Peyer's patch (tissue), 4 donors: Measurements from ENCODE around the gene NT5DC4.
A peak's percentile ranks its signal among the peaks of the same experiment; 100 is the strongest.

Source experiments
- POLR2A ChIP-seq, 2 donors: fragments of 450-650 bp; IDR thresholded peaks; one replicate each; pipeline ENCODE4 v1.5.1; 2017; ENCODE audit warnings: antibody characterized with exemption in 2 of 2, mild to moderate bottlenecking in 2 of 2, moderate library complexity in 2 of 2
- TF ChIP-seq, protein P1 (sequence below), 6 experiments: fragments of 450-650 bp in 4 of 6; fragments of 200-600 bp in 2 of 6; sonication (generic) in 1 of 6; IDR thresholded peaks; one replicate each; pipeline ENCODE4 v1.5.1; 2017 to 2019; ENCODE audit warnings: antibody characterized with exemption in 6 of 6, mild to moderate bottlenecking in 3 of 6, moderate library complexity in 1 of 6

DNA sequence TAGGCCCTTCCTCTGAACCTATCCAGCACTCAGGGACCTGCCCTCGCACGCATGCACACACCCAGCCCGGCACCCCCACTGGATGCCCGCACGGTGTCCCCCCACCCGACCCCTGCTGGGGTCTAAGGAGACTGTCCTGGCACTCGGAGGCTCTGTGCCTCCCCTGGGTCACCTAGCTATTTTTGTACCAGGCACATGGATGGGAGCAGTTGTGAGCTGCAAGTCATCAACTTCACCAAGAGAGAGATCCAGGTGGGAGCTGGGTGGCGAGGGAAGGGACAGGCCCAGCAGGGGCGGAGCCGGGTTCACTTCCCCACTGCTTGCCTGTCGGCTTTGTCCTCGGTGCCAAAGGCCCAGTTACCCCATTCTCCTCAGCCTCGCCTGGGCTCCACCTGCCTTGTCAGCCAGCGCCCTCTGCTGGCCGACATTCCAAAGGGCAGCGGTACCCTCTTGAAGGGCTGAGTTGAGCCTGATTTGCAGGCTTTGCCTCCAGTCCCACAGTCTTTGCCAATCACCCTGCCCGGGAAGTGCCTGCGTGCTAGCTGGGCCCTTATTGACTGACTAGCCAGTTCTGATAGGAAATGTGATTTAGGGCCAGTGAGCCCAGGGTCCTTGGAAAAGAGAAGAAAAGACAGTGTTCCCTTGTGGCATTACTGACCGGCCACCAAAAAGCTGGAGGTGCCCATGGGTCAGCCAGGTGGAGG is 5.8 kb downstream of the NT5DC4 start:
- TF ChIP-seq, protein P1, sequence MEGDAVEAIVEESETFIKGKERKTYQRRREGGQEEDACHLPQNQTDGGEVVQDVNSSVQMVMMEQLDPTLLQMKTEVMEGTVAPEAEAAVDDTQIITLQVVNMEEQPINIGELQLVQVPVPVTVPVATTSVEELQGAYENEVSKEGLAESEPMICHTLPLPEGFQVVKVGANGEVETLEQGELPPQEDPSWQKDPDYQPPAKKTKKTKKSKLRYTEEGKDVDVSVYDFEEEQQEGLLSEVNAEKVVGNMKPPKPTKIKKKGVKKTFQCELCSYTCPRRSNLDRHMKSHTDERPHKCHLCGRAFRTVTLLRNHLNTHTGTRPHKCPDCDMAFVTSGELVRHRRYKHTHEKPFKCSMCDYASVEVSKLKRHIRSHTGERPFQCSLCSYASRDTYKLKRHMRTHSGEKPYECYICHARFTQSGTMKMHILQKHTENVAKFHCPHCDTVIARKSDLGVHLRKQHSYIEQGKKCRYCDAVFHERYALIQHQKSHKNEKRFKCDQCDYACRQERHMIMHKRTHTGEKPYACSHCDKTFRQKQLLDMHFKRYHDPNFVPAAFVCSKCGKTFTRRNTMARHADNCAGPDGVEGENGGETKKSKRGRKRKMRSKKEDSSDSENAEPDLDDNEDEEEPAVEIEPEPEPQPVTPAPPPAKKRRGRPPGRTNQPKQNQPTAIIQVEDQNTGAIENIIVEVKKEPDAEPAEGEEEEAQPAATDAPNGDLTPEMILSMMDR (IDR thresholded peaks at IDR 0.05): peak; percentile 89 to 99 (median 98)
- peak in 1 of 2 donors; percentile 15 for TF ChIP-seq POLR2A (IDR thresholded peaks at IDR 0.05)
